GM12873 (cell line): Measurements from ENCODE around the gene SHC1.

Experiments used
- TF ChIP-seq, protein P1 (sequence below): IDR thresholded peaks from 2 replicates; pipeline ENCODE4 v1.5.1; 2012; ENCODE audit warnings: low read depth, mild to moderate bottlenecking, moderate library complexity, low read length, control low read depth; ENCODE audit not compliant: insufficient read depth; ENCODE audit errors: missing control alignments

Gene SHC1

DNA sequence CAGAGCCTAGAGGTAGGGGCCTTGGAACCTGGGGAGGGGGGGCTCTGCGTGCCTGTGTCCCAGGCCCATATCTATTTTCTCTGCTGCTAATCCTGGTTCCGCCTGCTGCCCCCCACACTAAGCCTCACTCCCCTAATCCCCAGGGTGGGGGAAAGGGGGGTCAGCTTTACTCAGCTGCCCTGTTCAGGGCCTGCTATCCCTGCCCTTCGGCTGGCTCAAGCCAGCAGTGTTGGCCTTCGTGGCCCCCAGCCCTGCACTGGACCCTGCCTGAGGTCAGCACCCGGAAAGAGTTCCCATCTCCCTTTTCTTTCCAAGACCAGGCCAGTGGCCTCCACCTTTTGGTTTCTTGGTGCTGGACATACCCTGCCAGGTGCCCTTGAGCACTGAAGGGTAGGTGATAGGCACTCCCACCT, 40.5 kb upstream of the SHC1 start:
- TF ChIP-seq, protein P1, sequence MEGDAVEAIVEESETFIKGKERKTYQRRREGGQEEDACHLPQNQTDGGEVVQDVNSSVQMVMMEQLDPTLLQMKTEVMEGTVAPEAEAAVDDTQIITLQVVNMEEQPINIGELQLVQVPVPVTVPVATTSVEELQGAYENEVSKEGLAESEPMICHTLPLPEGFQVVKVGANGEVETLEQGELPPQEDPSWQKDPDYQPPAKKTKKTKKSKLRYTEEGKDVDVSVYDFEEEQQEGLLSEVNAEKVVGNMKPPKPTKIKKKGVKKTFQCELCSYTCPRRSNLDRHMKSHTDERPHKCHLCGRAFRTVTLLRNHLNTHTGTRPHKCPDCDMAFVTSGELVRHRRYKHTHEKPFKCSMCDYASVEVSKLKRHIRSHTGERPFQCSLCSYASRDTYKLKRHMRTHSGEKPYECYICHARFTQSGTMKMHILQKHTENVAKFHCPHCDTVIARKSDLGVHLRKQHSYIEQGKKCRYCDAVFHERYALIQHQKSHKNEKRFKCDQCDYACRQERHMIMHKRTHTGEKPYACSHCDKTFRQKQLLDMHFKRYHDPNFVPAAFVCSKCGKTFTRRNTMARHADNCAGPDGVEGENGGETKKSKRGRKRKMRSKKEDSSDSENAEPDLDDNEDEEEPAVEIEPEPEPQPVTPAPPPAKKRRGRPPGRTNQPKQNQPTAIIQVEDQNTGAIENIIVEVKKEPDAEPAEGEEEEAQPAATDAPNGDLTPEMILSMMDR, result no peak

DNA sequence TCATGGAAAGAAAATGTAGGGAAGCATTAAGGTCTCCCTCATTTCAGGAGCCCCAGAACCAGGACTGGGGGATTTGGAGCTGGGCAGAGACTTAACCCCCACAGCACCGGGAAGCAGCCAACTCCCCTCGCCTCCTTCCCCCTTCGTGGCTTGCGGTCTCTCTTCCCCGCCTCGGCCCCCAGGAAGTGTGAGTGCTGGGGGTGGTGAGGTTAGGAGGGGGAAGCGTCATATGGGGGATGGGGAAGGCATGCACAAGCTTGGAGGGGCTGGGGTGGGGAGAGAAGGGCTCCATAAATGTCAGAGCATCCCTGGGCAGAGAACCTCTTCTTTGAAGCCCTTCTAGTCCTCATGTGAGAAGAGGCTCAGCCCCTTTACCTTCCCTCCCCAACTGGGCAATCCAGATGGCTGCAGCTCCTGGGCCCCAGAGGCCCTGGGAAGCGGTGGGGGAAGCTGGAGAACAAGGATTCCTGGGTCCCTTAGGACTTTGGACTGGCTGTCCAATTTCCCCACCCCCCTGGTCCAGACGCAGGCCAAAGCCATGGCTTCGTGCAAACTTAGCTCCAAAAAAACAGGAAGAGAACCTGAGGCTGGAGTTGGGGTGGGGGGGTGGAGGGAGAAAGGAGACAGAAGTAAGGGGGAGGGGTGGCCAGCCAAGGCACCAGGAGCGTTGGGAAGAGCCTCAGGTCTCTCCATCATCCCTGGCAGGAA, 39.8 kb upstream of the SHC1 start:
- TF ChIP-seq, protein P1, result no peak

DNA sequence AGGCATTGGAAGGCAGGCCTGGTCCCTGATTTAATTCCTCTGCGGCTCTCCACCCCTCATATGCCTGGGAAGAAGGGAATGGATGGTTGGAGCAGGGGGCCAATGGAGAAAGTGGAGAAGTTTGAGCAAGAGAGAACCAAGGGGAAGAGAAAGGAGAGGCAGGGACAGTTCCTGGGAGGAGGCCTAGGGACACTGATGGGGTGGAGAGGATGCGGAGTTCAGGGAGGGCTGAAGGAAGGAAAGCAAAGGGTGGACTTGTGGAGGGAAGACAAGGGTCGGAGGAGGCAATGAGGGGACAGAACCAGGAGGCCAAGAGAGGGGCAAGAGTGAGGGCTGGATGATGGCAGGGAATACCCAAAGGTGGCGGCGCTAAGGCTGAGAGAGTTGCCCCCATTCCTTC, 39.2 kb upstream of the SHC1 start:
- TF ChIP-seq, protein P1, result no peak

DNA sequence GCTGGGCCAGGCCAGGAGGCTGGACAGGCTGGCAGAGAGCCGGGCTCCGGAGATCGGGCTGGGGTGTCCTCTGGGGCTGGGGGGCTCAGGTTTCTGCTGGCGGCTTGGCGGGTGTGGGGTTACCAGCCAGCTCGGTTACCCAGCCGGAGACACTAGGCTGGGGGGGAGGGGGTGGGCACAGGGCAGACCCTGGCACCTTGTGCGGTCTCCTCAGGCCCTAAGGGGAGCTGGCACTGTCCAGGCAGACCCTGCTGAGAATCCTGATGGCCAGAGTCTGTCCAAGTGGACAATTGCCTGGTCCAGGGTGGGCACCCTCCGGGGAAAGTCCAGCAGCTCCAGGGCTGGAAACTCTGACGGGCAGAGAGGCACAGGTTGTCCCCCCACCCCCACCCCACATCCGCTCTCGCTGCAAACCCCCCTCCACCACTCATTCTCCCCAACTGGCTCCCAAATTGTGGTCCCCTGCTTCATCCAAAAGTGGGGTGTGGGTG, 38.7 kb upstream of the SHC1 start:
- TF ChIP-seq, protein P1, result no peak

DNA sequence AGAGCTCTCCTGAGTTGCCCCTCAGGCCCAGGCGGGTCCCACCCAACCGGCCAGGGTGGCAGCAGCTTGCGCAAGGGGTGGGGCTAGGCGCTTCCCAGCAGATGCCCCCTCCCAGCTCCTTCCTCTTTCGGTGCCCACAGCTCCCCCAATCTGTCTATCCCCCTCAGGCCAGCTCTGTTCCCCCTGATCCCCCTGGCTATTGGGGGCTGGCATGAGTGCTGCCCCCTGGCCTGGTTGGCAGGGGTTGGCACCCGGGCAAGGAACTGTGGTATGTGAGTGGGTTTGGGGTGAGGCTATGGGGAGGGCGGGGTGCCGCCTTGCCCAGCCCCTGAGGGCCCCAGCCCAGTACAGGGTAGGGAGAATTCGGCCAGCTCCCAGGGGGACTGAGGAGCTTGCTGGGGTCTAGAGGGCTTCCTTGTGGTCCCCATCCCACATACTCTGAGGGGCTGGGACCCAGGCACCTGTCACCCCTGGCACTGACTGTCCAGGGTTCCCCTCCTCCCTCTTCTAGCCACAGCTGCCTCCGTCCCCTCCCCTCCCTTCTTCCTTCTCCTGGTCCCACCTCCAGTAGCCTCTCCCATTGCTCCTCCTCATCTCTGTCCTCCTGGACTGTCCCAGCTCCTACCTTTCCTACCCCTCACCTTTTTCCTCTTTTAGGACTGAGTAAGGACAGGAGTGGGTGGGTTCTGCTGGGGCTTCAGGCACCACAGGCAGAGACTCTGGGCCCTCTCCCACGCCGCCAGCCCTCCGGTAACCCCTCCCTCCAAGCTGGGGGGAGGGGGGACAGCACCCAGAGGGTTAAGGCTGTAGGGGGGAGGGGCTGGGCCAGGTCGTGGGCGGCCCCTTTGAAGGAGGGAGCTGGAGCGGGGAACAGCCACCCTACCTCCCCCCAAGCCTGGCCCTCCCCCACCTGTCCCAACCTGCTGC, 37.7 kb upstream of the SHC1 start:
- TF ChIP-seq, protein P1, result no peak

DNA sequence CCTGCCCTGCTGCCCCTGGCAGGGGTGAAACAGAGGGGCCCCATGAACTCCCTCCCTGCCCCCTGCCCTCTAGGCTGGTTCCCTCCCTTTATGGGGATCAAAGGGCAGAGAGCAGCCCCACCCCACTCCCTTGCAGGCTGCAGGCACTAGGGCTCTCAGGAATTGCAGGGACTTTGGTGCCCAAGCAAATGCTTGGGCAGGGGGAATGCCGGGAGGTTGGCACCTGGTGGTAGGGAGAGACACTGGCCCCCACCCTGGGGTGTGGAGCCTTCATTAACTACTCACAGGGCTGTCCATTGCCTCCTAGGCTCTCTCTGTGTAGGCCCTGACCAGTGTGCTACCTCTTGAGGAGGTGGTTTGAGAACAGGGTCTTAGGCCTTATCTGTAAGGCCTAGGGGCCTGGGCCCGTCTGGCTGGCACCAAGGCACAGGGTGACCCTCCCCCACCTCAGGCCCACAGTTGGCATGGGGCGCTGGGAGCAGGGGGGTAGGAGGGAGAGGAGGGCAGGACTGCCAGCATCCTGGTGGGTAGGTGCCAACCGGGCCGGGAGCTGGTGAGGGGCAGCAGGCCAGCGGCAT, 36.8 kb upstream of the SHC1 start:
- TF ChIP-seq, protein P1, result no peak

DNA sequence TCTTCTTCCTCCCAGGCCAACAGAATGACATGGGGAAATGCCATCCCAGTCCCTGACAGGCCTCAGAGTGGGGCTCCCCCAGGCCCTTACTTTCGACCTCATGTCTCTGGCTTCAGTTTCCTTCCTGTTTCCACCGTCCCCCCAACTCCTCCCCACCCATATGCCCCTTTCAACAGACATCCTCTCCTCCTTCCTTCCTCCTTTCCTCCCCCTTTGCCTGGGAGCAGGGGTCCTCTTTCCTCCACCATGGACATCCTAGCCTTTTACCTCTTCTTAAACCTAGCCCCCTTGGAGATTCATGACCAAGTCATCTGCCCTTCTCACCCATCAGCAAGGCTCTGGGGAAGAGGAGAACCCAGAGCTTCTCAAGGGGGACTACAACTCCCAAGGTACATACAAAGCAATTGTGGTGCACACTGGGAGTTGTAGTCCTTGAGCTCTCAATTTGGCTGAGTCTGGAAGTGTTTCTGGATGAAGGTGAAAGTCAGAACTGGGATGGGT, 36.1 kb upstream of the SHC1 start:
- TF ChIP-seq, protein P1, result no peak
